Smooth muscle cell (in vitro differentiated cells): ENCODE measurements around the gene RNF10. TPM values are rescaled to one million over a fixed set of nuclear protein-coding genes. Genes with fewer than 3 reads are reported as not detected.
A peak's percentile ranks its signal among the peaks of the same experiment; 100 is the strongest.

Source experiments
- DNase-seq: peaks from one replicate; lab custom pipeline; 2025; ENCODE audit not compliant: unreplicated experiment; lab: John Stamatoyannopoulos, UW
- H2AFZ ChIP-seq: fragments of 200-600 bp; sonication (generic); 2 replicates; pipeline ENCODE4 v1.6.0; 2016; ENCODE audit warnings: antibody characterized with exemption, low read depth, mild to moderate bottlenecking
- H3F3A ChIP-seq: fragments of 200-600 bp; sonication (generic); 2 replicates; pipeline ENCODE4 v1.6.0; 2017; ENCODE audit warnings: antibody characterized with exemption, low read depth
- H3K27ac ChIP-seq: fragments of 200-600 bp; sonication (generic); 2 replicates; pipeline ENCODE4 v1.5.1; 2016; ENCODE audit warnings: low read depth, mild to moderate bottlenecking
- H3K27me3 ChIP-seq: fragments of 200-600 bp; sonication (generic); 2 replicates; pipeline ENCODE4 v1.6.1; 2016; ENCODE audit warnings: low read depth, mild to moderate bottlenecking
- H3K36me3 ChIP-seq: fragments of 200-600 bp; sonication (generic); 2 replicates; pipeline ENCODE4 v1.5.1; 2016; ENCODE audit warnings: low read depth
- H3K4me1 ChIP-seq: fragments of 200-600 bp; sonication (generic); 2 replicates; pipeline ENCODE4 v1.5.1; 2016; ENCODE audit warnings: low read depth
- H3K4me2 ChIP-seq: fragments of 200-600 bp; sonication (generic); 2 replicates; pipeline ENCODE4 v1.6.0; 2016; ENCODE audit warnings: mild to moderate bottlenecking
- H3K4me3 ChIP-seq: fragments of 200-600 bp; sonication (generic); 2 replicates; pipeline ENCODE4 v1.5.1; 2016; ENCODE audit warnings: mild to moderate bottlenecking
- H3K79me2 ChIP-seq: fragments of 200-600 bp; sonication (generic); 2 replicates; pipeline ENCODE4 v1.6.0; 2016; ENCODE audit warnings: low read depth, mild to moderate bottlenecking
- H3K9ac ChIP-seq: fragments of 200-600 bp; sonication (generic); 2 replicates; pipeline ENCODE4 v1.6.0; 2016; ENCODE audit warnings: low read depth
- H3K9me3 ChIP-seq: fragments of 200-600 bp; sonication (generic); replicated peaks from 2 replicates; pipeline ENCODE4 v1.5.1; 2016; ENCODE audit warnings: low read depth
- H4K20me1 ChIP-seq: fragments of 200-600 bp; sonication (generic); 2 replicates; pipeline ENCODE4 v1.6.0; 2016; ENCODE audit warnings: low read depth
- WGBS: methylation state at CpG from one replicate; pipeline ENCODE4 v1.1.7; 2016; ENCODE audit warnings: low lambda C conversion rate; 5-methylcytosine and 5-hydroxymethylcytosine counted together
- polyA plus RNA-seq: library from polyadenylated mRNA; unstranded; fragments of >200 nt; fragmentation: Nextera tagmentation; extraction: Ambion mirVana; gene quantifications from 2 replicates; pipeline ENCODE4 v1.2.1, GENCODE V29; 2016
- total RNA-seq: library from RNA; depleted of rRNA; stranded (reverse); fragments of >200 nt; gene quantifications from 2 replicates; pipeline ENCODE4 v1.2.3, GENCODE V29; 2014
- TF ChIP-seq, protein P1 (sequence below): fragments of 200-600 bp; sonication (generic); IDR thresholded peaks from 2 replicates; pipeline ENCODE4 v1.5.1; 2017; ENCODE audit warnings: borderline replicate concordance, mild to moderate bottlenecking, antibody characterized with exemption; ENCODE audit not compliant: insufficient read depth, poor library complexity, severe bottlenecking

Gene RNF10
- total and polyA plus RNA-seq, 2 experiments from 2014 or later = 63.2 to 115 TPM

GRCh38 chr12:120497524-120498150, 36.5 kb upstream of the RNF10 start:
- Histone ChIP-seq H3K27ac (peak overlapping the region; percentile 59), H3K4me3 (peak overlapping the region; percentile 86), H3K36me3 (no peaks in the 10 kb centered on the region), H3K79me2 (peaks cover 35% of the 10 kb centered on the region), H3K9ac (peak overlapping the region; percentile 46), H3K9me3 (no peaks in the 10 kb centered on the region), H3K4me1 (peaks cover 24% of the 10 kb centered on the region), H4K20me1 (peaks cover 18% of the 10 kb centered on the region), H3F3A (peaks cover 12% of the 10 kb centered on the region), H2AFZ (no peak overlapping the region), H3K4me2 (peak overlapping the region; percentile 90), H3K27me3 (no peaks in the 10 kb centered on the region)
- 56% methylated on average over 9 of the region's 9 CpGs for WGBS
- DNase-seq = no peak
- TF ChIP-seq, protein P1, sequence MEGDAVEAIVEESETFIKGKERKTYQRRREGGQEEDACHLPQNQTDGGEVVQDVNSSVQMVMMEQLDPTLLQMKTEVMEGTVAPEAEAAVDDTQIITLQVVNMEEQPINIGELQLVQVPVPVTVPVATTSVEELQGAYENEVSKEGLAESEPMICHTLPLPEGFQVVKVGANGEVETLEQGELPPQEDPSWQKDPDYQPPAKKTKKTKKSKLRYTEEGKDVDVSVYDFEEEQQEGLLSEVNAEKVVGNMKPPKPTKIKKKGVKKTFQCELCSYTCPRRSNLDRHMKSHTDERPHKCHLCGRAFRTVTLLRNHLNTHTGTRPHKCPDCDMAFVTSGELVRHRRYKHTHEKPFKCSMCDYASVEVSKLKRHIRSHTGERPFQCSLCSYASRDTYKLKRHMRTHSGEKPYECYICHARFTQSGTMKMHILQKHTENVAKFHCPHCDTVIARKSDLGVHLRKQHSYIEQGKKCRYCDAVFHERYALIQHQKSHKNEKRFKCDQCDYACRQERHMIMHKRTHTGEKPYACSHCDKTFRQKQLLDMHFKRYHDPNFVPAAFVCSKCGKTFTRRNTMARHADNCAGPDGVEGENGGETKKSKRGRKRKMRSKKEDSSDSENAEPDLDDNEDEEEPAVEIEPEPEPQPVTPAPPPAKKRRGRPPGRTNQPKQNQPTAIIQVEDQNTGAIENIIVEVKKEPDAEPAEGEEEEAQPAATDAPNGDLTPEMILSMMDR = no peak

DNA sequence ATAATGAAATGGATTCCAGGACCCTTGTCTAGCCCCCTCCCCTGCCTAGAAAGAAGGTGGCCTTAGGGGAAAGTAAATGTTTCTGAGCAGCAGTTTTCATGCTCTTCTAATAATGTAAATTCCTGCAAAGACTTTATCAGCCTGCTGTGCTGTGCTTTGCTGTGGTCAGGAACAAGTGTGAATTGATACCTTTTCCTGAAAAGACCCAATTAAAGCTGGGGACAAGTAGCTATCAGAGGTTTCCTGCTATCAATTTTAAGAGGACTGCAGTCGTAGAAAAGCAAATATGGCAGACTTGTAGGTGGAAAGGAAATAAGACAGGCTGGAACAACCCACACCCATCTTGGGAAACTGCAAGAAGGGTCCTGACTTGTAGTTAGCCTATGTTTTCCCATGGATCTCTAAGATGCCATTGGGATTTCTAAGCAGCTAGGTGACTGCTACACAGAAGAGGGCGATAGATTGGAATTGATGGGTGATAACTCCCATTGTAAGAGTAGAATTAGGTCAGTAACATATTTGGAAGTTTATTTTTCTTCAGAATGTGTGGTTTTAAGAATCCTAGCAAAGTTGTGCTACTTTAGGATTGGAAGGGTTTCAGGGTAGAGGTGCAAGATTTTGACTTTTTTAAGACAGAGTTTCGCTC, 35.2 kb upstream of the RNF10 start:
- Histone ChIP-seq H3K4me3 (no peak overlapping the region), H3F3A (peaks cover 12% of the 10 kb centered on the region), H3K4me2 (no peak overlapping the region), H3K36me3 (peaks cover 10% of the 10 kb centered on the region), H3K79me2 (peaks cover 35% of the 10 kb centered on the region), H2AFZ (no peak overlapping the region), H4K20me1 (peaks cover 18% of the 10 kb centered on the region), H3K9ac (no peak overlapping the region), H3K27ac (no peak overlapping the region), H3K4me1 (peaks cover 24% of the 10 kb centered on the region), H3K27me3 (no peaks in the 10 kb centered on the region), H3K9me3 (no peaks in the 10 kb centered on the region)
- no peak for DNase-seq
- TF ChIP-seq, protein P1 = no peak
- WGBS = 85% methylated on average over 3 of the region's 3 CpGs

DNA sequence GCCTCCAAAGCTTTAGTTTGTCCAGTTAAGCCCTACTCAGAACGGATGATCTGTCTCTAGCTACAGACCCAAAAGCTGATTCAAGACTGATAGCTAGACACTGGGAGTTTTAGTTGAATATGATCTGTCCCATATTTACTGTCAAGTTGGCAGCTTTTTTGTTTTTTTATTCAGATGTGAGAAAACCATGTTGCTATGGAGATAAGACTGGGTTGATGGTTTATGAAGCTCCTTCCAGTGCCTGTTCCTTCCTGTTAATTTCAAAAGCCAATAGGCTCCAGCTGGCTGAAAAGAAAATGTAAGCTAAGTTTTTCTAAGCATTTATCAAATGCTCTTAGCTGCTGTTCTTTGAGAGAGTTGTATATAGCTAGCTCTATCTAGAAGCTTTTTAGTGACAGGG, 33.6 kb upstream of the RNF10 start:
- Histone ChIP-seq H4K20me1 (peaks cover 18% of the 10 kb centered on the region), H3K4me3 (no peak overlapping the region), H3K9me3 (no peaks in the 10 kb centered on the region), H3K27me3 (no peaks in the 10 kb centered on the region), H2AFZ (no peak overlapping the region), H3F3A (peaks cover 12% of the 10 kb centered on the region), H3K27ac (peak overlapping the region; percentile 1), H3K9ac (no peak overlapping the region), H3K4me2 (no peak overlapping the region), H3K79me2 (peaks cover 24% of the 10 kb centered on the region), H3K36me3 (peaks cover 10% of the 10 kb centered on the region), H3K4me1 (peaks cover 14% of the 10 kb centered on the region)
- WGBS = 75% methylated on average over 1 of the region's 1 CpG
- TF ChIP-seq, protein P1 = no peak
- no peak for DNase-seq
